GM18505 (cell line): Measurements from ENCODE around the gene FREM2.

ENCODE experiments used
- ATAC-seq: cut with Tn5 transposase; IDR thresholded peaks from one replicate; pipeline ENCODE4 v1.9.1; 2021; ENCODE audit not compliant: unreplicated experiment
- POLR2A ChIP-seq: IDR thresholded peaks from 4 replicates; pipeline ENCODE4 v1.6.1; 2011; ENCODE audit warnings: borderline replicate concordance; ENCODE audit not compliant: insufficient read depth, insufficient read length; ENCODE audit errors: extremely low read depth

The FREM2 gene

DNA sequence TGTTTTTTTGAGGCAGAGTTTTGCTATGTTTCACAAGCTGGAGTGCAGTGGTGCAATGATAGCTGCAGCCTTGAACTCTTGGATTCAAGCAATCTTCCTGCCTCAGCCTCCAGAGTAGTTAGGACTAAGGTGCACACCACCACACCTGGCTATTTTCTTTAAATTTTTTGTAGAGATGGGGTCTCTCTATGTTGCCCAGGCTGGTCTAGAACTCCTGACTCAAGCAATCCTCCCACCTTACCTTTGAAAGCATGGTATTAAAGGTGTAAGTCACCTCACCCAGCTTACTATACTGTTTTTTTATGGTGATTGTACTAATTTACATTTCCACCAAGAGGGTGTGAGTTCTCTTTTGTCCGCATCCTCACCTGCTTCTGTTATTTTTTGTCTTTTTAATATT, 110.0 kb downstream of the FREM2 start:
- TF ChIP-seq POLR2A, result no peak
- no peak for ATAC-seq

DNA sequence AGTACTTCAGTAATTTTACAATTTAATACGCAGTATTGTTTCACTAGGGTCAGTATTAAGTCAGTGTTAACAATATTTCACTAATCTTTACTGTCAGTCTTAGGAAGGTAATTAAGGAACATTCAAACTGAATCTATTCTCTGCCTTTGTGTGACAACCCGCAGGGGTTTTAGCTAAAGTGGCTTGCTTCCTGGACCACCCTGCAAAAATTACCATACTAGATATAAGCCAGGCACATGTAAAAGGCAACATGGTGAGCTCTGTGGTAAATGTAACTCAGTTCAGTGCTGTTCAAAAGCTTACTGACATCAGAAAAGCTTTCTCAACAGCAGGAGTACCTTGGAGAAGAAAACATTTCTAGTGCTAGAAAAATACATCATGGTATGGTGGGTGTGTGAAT, 116.7 kb downstream of the FREM2 start:
- ATAC-seq, result no peak
- no peak for TF ChIP-seq POLR2A

DNA sequence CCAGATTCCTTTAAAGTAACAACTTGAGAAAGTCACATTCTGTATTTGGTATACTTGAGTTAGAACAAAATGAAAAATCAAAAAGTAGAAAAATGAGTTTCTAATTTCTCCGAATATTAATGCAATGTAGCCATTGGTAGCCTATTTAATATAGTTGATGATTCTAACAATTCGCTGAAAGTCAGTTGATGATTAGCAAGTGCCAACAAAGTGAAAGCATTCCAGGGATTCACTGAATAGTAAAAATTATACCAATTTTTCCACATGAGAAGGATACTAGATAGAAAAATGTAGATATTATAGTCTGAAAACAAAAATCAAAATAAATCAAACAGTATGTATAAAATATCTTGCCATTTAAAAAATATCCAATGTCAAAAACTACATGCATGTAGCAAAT, 117.2 kb downstream of the FREM2 start:
- no peak for ATAC-seq
- TF ChIP-seq POLR2A, result no peak

DNA sequence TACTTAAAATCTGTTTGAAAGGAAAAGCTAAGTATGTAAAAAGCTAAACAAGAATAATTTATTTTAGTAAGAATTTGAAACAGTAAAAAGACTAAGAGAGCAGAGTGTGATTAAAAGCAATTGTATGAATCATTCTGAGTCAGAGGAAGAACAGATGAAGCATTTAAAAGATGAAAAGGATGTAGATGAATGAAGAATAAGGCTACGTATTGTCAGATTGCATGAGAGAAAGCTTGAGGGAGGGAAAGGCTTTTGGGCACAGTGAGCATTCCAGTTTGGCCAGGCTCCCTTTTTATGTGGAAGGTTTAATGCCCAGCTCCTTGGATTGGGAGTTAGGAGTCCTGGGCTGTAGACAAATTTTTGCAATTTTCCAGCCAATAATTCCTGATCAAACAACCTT, 117.7 kb downstream of the FREM2 start:
- ATAC-seq, result no peak
- no peak for TF ChIP-seq POLR2A

DNA sequence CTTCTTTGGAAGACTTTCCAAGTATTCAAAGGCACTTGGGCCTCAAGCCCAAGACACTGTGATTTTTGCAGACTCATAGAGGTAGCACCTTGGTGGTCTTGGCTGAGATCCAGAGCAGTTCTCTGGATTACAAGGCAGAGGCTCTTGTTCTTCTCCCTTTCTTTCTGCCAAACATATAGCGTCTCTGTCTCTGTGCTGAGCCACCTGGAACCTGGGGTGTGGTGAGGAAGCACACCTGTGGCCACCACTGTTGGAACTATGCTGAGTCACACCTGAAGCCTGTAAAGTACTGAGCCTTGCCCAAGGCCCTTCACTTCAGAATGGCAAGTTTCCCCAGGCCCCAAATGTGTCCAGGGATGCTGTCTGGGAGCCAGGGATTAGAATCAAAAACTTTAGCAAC, 127.5 kb downstream of the FREM2 start:
- ATAC-seq, result no peak
- no peak for TF ChIP-seq POLR2A

DNA sequence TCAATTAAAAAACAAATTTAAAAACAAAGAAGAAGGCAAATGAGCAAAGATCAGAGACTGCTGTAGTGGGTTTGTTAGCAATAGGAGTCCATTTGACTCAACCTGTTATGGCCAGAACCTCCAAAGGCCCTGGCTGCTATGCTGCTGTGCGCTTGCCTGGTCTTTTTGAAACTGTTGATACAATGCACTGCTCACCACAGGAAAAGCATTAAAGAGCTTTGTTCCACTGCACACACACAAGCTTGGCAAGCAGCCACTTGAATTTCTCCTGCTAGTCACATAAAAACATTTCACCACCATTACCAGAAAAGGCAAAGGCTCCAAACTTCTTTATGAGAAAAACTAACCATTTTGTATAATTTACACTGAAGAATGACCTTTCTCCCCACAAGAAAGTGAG, 132.2 kb downstream of the FREM2 start:
- ATAC-seq, result no peak
- TF ChIP-seq POLR2A, result no peak

DNA sequence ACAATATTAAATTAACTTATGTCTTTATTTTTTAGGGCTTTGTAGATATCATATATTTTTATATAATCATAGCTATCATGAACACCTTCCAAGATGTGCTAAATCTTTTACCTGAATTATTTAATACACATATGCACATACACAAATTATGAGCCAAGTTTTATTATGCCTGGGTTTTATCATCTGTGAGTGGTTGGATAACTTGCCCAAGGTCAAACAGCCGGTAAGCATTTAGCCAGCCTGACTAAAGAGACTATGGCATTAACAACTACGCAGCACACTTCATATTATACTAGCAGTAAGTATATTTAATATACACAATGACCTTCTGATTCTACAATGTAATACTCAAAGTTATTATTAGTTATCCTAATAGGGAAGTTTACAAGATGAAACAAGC, 132.7 kb downstream of the FREM2 start:
- no peak for TF ChIP-seq POLR2A
- ATAC-seq, result no peak

DNA sequence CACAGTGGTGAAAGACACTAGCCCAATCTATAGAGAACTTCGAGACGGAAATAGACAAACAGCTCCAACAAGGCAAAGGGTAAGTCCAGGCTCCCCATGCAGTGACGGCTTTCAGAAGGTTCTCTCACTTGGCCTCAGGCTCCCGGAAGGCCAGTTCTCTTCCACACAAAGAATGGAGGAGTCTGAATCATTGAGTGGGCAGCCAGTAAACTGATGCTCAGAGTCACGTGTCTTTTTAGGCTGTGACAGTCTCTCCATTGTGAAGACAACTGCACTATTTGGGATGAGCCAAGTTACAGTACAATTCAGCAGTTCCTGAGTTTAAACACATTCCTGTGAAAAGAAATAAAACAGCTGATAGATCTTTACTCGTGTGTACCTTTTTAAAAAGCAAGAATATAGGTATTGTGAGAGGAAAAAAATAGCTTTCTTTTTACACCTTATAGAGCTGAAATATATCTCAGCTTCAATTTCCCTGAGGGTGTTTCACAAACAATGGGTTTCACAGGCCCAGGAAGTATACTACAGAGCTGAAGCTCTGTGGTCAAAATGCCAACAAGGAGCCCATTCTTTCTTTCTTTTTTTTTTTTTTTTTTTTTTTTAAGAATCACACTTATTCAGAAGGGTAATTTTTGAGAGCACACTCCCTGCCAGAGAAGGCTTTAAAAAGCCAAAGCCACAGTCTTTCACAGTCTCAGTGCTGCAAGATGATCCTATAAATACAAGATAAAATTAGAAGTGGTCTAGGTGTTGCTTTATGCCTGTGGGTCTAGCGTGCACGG, 135.1 kb downstream of the FREM2 start:
- ATAC-seq, result no peak
- TF ChIP-seq POLR2A, result no peak

- peak; percentile 51 for ATAC-seq
- TF ChIP-seq POLR2A, result no peak
Measured at GRCh38 chr13:38824342-38824741, 137.5 kb downstream of the FREM2 start.

DNA sequence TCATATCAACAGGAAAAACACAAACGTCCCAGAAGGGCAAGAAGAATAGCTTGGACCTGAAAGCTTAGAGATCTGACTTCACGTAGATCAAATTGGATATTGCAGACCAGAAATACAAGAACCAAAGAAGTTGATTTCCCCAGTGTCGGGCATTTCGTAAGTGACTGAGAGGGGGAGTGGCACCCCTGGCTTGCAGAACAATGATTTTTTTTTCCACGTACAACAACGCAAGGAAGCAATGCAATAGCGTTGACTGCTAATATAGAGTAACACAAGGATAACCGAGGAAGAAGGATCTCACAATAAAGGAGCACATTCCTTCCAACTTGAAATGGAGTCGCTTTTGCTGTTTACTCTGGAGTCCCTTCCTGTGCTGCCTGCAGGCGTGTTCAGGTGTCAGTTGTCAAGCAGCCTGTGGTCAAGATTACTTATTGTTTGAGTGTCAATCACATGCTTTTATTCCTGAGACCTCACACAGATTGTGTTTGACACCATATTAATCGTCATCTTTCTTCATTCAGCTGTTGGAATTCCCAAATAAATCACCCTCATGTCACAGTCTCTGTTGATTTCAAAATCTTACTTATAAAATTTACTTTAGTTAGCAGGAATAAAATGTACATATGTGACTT, 139.4 kb downstream of the FREM2 start:
- no peak for TF ChIP-seq POLR2A

GRCh38 chr13:38830442-38831045, 143.7 kb downstream of the FREM2 start:
- no peak for TF ChIP-seq POLR2A
- ATAC-seq, result no peak

More for the DNA sequence above, 139.4 kb downstream of the FREM2 start:
- no peak for ATAC-seq

GRCh38 chr13:38844581-38844980, 157.7 kb downstream of the FREM2 start:
- no peak for ATAC-seq
- TF ChIP-seq POLR2A, result no peak

DNA sequence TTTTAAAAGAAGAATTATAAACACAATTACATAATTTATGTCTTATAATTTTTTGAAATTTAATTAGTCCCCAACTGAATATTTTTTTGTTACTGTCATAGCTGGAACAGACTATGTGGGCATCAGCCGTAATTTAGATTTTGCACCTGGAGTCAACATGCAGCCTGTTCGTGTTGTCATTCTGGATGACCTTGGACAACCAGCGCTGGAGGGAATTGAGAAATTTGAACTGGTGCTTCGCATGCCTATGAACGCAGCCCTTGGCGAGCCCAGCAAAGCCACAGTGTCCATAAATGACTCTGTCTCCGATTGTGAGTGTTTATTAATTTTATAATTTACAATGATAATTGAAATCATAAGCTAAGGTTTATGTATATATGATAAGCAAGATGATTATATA, 161.5 kb downstream of the FREM2 start:
- ATAC-seq, result no peak

DNA sequence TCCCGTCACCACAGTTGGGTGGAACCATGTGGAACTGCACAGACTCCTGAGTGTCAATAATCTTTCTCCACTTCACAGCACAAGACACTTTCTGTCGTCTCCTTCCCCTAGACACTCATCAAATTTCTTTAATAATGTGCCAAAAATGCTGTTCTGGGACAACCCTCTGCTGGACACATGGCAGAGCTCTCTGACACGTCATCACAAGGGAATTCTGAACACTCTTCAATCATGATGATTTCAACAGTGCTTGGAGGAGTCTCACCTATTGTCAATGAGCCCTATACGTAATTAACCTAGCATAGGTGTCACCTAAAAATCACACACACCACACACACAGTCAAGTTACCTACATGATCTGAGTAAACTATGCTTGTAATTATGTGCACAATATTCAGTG, 162.4 kb downstream of the FREM2 start:
- TF ChIP-seq POLR2A, result no peak
- no peak for ATAC-seq

More for the DNA sequence above, 161.5 kb downstream of the FREM2 start:
- TF ChIP-seq POLR2A, result no peak
